Measurements from ENCODE around the gene CTNS. TPM values are rescaled to one million over a fixed set of nuclear protein-coding genes. Genes with fewer than 3 reads are reported as not detected.
A peak's percentile ranks its signal among the peaks of the same experiment; 100 is the strongest.

Gene CTNS
- total and polyA plus RNA-seq, 2 of the 13 experiments (the other 11 are each of a cell fraction or from before 2014, with no cell fraction given), result 9.5 to 13.7 TPM

DNA sequence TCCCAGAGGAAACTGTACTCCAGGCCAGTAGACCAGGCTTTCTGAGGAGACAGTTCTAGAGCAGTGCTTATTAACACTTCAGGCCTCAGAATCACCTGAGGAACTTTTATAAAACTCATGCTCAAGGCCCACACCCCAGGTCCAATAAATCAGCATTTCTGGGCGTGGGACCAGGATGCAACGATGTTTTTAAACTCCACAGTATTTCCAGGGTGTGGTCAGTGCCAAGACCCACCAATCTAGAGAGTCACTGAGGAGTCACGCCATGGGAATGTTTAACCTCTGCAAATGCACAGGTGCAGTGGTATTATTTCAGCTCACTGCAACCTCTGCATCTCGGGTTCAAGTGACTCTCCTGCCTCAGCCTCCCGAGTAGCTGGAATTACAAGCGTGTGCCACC lies 23.4 kb upstream of the CTNS start (continued):
- TF ChIP-seq CBX2 (IDR thresholded peaks at IDR 0.05; ENCODE audit: low read depth, low read length) (no peak), CBX2 (CRISPR knock-in tag; IDR thresholded peaks at IDR 0.05; ENCODE audit: low read depth) (no peak), POLR2A (IDR thresholded peaks at IDR 0.05; ENCODE audit: insufficient read depth in 1 of 2, low read depth in 2 of 2, low read length in 2 of 2) (no peak), MEF2D (CRISPR knock-in tag; IDR thresholded peaks at IDR 0.05) (no peak), ZSCAN20 (CRISPR knock-in tag; IDR thresholded peaks at IDR 0.05; ENCODE audit: borderline replicate concordance) (no peak), MED1 (CRISPR knock-in tag; IDR thresholded peaks at IDR 0.05) (no peak), ZNF17 (CRISPR knock-in tag; IDR thresholded peaks at IDR 0.05) (no peak), MYC (CRISPR knock-in tag; IDR thresholded peaks at IDR 0.05; ENCODE audit: borderline replicate concordance) (no peak), PHF8 (CRISPR knock-in tag; IDR thresholded peaks at IDR 0.05) (no peak)
- TF ChIP-seq, protein P1, sequence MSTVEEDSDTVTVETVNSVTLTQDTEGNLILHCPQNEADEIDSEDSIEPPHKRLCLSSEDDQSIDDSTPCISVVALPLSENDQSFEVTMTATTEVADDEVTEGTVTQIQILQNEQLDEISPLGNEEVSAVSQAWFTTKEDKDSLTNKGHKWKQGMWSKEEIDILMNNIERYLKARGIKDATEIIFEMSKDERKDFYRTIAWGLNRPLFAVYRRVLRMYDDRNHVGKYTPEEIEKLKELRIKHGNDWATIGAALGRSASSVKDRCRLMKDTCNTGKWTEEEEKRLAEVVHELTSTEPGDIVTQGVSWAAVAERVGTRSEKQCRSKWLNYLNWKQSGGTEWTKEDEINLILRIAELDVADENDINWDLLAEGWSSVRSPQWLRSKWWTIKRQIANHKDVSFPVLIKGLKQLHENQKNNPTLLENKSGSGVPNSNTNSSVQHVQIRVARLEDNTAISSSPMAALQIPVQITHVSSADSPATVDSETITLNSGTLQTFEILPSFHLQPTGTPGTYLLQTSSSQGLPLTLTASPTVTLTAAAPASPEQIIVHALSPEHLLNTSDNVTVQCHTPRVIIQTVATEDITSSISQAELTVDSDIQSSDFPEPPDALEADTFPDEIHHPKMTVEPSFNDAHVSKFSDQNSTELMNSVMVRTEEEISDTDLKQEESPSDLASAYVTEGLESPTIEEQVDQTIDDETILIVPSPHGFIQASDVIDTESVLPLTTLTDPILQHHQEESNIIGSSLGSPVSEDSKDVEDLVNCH (CRISPR knock-in tag; IDR thresholded peaks at IDR 0.05), result no peak

DNA sequence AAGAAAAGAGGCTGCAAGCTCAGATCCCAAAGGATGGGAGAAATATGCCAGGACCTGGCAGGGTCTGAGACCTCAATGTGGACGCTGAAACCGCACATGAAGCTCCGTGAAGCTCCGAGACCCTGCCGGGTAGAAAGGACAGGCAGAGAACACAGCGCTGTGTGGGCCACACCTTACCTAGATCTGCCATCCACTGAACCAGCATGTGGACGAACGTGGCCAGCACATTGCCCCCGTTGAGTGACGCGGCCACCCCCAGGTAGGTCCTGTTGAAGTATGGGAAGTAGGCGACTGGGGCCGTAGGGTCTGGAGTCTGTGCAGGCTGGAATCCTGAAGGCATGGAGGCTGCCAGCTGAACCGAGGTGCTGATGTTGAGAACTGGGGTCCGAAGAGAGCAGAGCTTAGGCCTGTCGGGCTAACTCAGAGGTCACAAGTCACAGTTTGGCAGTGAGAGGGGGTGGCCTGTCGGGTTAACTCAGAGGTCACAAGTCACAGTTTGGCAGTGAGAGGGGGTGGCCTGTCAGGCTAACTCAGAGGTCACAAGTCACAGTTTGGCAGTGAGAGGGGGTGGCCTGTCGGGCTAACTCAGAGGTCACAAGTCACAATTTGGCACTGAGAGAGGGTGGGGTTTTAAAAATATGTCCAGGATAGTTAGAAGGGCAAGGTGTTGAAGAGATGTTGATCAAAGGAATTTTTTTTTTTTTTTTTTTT lies 21.2 kb upstream of the CTNS start:
- H3K27ac ChIP-seq (ENCODE audit: extremely low read length, insufficient read depth, low read length), result no peak overlapping the region
- FAIRE-seq (no peak), ATAC-seq (no peak), DNase-seq (ENCODE audit: low spot score) (no peak)
- H3K27me3 ChIP-seq (ENCODE audit: control insufficient read depth in 1 of 2, insufficient read depth in 2 of 2, low read length in 2 of 2), result no peaks in the 10 kb centered on the region
- no TSS peak for BruUV-seq (replicated peaks)
- peaks cover 1% of the 10 kb centered on the region; the same call in 1 of the 2 replicates for H4K20me1 ChIP-seq (ENCODE audit: insufficient read depth, low read length)
- CTCF ChIA-PET (ENCODE audit: low intra/inter-chr PET ratio, low total read pairs), result no interaction called here
- POLR2A ChIA-PET, result no interaction called here
- TF ChIP-seq AGO2 (optimal IDR thresholded peaks at IDR 0.05; ENCODE audit: low read depth, low read length) (peak; percentile 30), ZBTB21 (CRISPR knock-in tag; IDR thresholded peaks at IDR 0.05) (no peak)
- no peak overlapping the region for H2AFZ ChIP-seq (ENCODE audit: low read length)
- peaks cover 15 to 62% of the 10 kb centered on the region in 2 experiments for H3K36me3 ChIP-seq (replicated peaks in 1 of 2; ENCODE audit: control insufficient read depth in 1 of 2, insufficient read depth in 2 of 2, low read length in 2 of 2)
- no peak overlapping the region for H3K4me3 ChIP-seq (replicated peaks in 1 of 3; ENCODE audit: insufficient read depth in 1 of 3, low read depth in 2 of 3, low read length in 3 of 3)
- H3K79me2 ChIP-seq (ENCODE audit: insufficient read depth, low read length), result no peaks in the 10 kb centered on the region
- no peak overlapping the region for H3K9ac ChIP-seq (ENCODE audit: insufficient read depth, low read depth, low read length)
- H3K4me1 ChIP-seq (ENCODE audit: insufficient read depth, low read length), result no peaks in the 10 kb centered on the region; the same call in 1 of the 2 replicates
- 98% methylated on average over 14 of the region's 18 CpGs for WGBS (ENCODE audit: low lambda C conversion rate)
- H3K4me2 ChIP-seq (ENCODE audit: low read depth, low read length), result no peak overlapping the region
- intact Hi-C loops (cut with micrococcal nuclease; ENCODE audit: unreplicated experiment) (no loop called here), in situ Hi-C loops (cut with HindIII; ENCODE audit: extremely low pct_ligation_motif_present, low pct_unique_long_range_greater_than_20kb) (no loop called here)
- H3K9me3 ChIP-seq (ENCODE audit: low read length), result no peaks in the 10 kb centered on the region

All from HepG2 (cell line).